ENCODE measurements around the gene NXF2B. TPM values are rescaled to one million over a fixed set of nuclear protein-coding genes. Genes with fewer than 3 reads are reported as not detected.

NXF2B gene
- total RNA-seq, 2 experiments from 2014 or later = not detected

DNA sequence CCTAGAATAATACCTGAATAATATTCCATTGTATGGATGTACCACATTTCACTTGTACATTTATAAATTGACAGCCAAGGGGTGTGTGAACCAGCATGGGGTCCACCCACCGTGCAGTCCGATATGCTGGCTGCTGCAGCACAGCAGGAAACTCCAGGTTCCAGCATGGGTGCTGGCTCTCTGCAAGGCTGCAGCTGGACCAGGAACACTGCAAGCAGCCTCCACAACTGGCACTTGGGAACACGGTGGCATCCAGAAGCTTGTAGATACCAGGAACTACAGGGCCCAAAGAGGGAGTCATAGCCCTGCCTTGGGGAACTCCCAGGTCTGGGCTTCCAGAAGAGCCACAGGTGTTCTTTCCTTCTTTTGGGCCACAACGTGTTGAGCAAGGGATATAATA is 101.6 kb downstream of the NXF2B start:
- intact Hi-C loops (cut with DNase I, micrococcal nuclease) = no loop called here
- DNase-seq (no peak), ATAC-seq (ENCODE audit: poor library complexity) (no peak)
- no peaks in the 10 kb centered on the region for H3K9me3 Mint-ChIP-seq
- Histone ChIP-seq H3K9me3 (ENCODE audit: control insufficient read depth in 1 of 2, insufficient read depth in 1 of 2, low read length in 2 of 2) (no peaks in the 10 kb centered on the region), H3K4me3 (ENCODE audit: low read length) (no peak overlapping the region), H3K36me3 (ENCODE audit: insufficient read depth, low read length) (no peaks in the 10 kb centered on the region), H3K27me3 (ENCODE audit: control insufficient read depth in 1 of 2, insufficient read depth in 2 of 2, low read length in 2 of 2) (no peaks in the 10 kb centered on the region), H3K27ac (ENCODE audit: low read depth in 1 of 2, low read length in 2 of 2) (no peak overlapping the region), H3K4me1 (ENCODE audit: insufficient read depth, low read length) (no peaks in the 10 kb centered on the region)
- CTCF ChIA-PET = no interaction called here
- no peak overlapping the region for H3K27ac Mint-ChIP-seq
- H3K36me3 Mint-ChIP-seq (ENCODE audit: low read depth) = no peaks in the 10 kb centered on the region
- TF ChIP-seq, protein P1, sequence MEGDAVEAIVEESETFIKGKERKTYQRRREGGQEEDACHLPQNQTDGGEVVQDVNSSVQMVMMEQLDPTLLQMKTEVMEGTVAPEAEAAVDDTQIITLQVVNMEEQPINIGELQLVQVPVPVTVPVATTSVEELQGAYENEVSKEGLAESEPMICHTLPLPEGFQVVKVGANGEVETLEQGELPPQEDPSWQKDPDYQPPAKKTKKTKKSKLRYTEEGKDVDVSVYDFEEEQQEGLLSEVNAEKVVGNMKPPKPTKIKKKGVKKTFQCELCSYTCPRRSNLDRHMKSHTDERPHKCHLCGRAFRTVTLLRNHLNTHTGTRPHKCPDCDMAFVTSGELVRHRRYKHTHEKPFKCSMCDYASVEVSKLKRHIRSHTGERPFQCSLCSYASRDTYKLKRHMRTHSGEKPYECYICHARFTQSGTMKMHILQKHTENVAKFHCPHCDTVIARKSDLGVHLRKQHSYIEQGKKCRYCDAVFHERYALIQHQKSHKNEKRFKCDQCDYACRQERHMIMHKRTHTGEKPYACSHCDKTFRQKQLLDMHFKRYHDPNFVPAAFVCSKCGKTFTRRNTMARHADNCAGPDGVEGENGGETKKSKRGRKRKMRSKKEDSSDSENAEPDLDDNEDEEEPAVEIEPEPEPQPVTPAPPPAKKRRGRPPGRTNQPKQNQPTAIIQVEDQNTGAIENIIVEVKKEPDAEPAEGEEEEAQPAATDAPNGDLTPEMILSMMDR (IDR thresholded peaks at IDR 0.05) = no peak
- H3K4me3 Mint-ChIP-seq = no peak overlapping the region
- H3K27me3 Mint-ChIP-seq = no peaks in the 10 kb centered on the region
- H3K4me1 Mint-ChIP-seq (ENCODE audit: low read depth) = no peaks in the 10 kb centered on the region
- POLR2A ChIA-PET = no interaction called here

Other genes with a start within 250 kb of the NXF2B start
- gene TCP11X1, start 224.7 kb downstream of the NXF2B start, total RNA-seq = not detected
- not detected for gene NXF2, start 192.8 kb downstream of the NXF2B start, total RNA-seq
- gene TCP11X2, start 31.8 kb upstream of the NXF2B start, total RNA-seq = not detected
- not detected for gene TMSB15A, start 76.7 kb upstream of the NXF2B start, total RNA-seq
- gene ARMCX5, start 159.5 kb upstream of the NXF2B start, total RNA-seq = 10 to 100 TPM; 14.0 to 15.9 TPM
- 100 to 1,000 TPM; 103 to 104 TPM for gene GPRASP1, start 211.5 kb upstream of the NXF2B start, total RNA-seq

Measured in CD4-positive, alpha-beta T cell (primary cell).